Measurements from ENCODE around the gene SLC39A11.

- TF ChIP-seq EZH2phosphoT487 (IDR thresholded peaks at IDR 0.05; ENCODE audit: borderline replicate concordance, low read depth, low read length): no peak
- no peak for TF ChIP-seq CTCF (conservative IDR thresholded peaks at IDR 0.05; ENCODE audit: low read length)
Measured at GRCh38 chr17:73132085-73132492, 39.6 kb upstream of the SLC39A11 start.

Measured in OCI-LY7 (cell line).